ENCODE measurements around the gene BAAT. TPM values are rescaled to one million over a fixed set of nuclear protein-coding genes. Genes with fewer than 3 reads are reported as not detected.

The BAAT gene
- total and polyA plus RNA-seq, 2 donors = 0.09 to 0.11 TPM

DNA sequence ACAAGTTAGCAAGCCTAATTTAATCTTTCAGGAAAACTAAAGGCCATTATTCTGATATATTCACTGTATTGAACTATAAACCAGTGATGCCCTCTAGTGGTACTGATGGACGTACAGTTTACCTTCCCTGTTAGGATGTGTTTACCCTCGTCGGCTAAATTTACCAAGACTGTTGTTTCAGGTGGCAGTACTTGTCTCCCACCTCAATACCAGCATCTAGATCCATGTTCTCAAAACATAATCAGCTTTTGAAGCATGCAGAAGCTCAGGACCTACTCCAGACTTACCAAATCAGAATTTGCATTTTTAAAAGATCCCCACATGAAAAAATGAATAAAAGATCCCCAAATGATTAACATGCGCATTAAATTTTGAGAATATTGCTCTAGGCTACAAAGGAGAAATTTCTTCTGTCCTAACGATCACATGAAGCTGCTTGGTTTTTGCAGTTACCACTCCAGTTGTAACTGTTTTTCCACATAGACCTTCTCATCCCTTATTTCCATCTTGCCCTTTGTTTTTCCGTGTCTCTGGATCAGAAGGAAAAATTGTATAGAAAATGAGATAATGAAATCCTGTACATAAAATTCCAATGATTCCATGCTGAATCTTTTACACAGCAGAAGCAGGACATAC is 3.2 kb upstream of the BAAT start:
- WGBS = 75% methylated on average over 6 of the region's 6 CpGs

DNA sequence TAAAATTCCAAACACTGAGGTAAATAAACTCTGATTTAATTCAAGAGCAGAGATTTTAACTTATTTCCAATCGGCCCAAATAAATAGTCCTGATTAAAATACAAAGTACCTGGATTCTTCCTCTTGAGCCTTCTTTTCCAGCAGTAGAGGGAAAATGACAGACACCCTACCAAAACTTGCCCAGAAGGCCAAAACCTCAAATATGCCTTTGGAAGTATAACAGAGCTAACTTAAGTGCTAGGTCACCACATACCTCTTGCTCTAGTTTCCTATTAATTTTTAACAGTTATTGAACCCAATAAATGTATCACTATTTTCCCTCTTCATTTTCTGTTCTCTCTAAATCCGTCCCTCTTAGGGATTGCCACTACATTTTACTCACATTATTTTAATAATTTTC is 1.4 kb downstream of the BAAT start:
- no peak overlapping the region for H3K27ac ChIP-seq (ENCODE audit: low read depth in 1 of 2, low read length in 1 of 2)
- no peaks in the 10 kb centered on the region for H3K4me1 ChIP-seq (ENCODE audit: control insufficient read depth in 2 of 2, insufficient read depth in 2 of 2, low read length in 2 of 2)
- H3K9me3 ChIP-seq (ENCODE audit: control insufficient read depth in 2 of 2, insufficient read depth in 1 of 2, low read length in 1 of 2) = no peaks in the 10 kb centered on the region
- peaks cover 0 to 4% of the 10 kb centered on the region in 2 donors for H3K36me3 ChIP-seq (ENCODE audit: control insufficient read depth in 2 of 2, insufficient read depth in 2 of 2, low read length in 1 of 2)
- no peak for DNase-seq (ENCODE audit: low read depth in 6 of 9, low spot score in 9 of 9)
- no peak overlapping the region for H3K4me3 ChIP-seq (ENCODE audit: low read length in 2 of 2)
- H3K27me3 ChIP-seq (ENCODE audit: control insufficient read depth in 2 of 2, insufficient read depth in 1 of 2, low read length in 1 of 2) = no peaks in the 10 kb centered on the region
- WGBS = 92% methylated on average over 2 of the region's 2 CpGs

More for the DNA sequence above, 3.2 kb upstream of the BAAT start:
- Histone ChIP-seq H3K4me1 (ENCODE audit: control insufficient read depth in 2 of 2, insufficient read depth in 2 of 2, low read length in 2 of 2) (no peaks in the 10 kb centered on the region), H3K36me3 (ENCODE audit: control insufficient read depth in 2 of 2, insufficient read depth in 2 of 2, low read length in 1 of 2) (peaks cover 7 to 21% of the 10 kb centered on the region in 2 donors), H3K27me3 (ENCODE audit: control insufficient read depth in 2 of 2, insufficient read depth in 1 of 2, low read length in 1 of 2) (no peaks in the 10 kb centered on the region), H3K9me3 (ENCODE audit: control insufficient read depth in 2 of 2, insufficient read depth in 1 of 2, low read length in 1 of 2) (no peaks in the 10 kb centered on the region), H3K4me3 (ENCODE audit: low read length in 2 of 2) (no peak overlapping the region), H3K27ac (ENCODE audit: low read depth in 1 of 2, low read length in 1 of 2) (no peak overlapping the region)
- peak in 1 of 9 donors; percentile 33 for DNase-seq (ENCODE audit: low read depth in 6 of 9, low spot score in 9 of 9)

DNA sequence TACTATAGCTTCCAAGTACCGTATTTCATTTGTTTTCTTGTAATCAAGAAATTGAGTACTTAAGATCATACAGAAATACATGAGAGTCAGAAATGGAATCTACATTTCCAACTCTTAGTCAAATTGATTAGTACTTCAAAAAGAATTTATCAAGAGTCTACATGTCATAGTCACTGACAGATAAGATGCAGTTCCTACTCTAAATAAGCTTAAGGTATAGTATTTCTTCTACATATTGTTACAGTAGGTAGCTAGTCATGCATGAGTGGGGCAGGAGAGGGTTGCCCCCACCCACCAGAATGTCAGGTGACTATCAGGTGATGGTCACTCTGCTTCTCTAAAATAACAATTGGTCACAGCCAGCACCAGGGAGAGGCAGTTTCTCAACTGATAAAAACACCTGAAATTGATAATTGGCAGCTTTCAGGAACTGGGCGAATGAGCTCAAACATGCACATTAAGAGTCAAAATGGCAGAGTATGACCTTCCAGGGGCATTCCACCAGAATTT is 2.9 kb downstream of the BAAT start:
- Histone ChIP-seq H3K27me3 (ENCODE audit: control insufficient read depth in 2 of 2, insufficient read depth in 1 of 2, low read length in 1 of 2) (no peaks in the 10 kb centered on the region), H3K4me3 (ENCODE audit: low read length in 2 of 2) (no peak overlapping the region), H3K9me3 (ENCODE audit: control insufficient read depth in 2 of 2, insufficient read depth in 1 of 2, low read length in 1 of 2) (no peaks in the 10 kb centered on the region), H3K4me1 (ENCODE audit: control insufficient read depth in 2 of 2, insufficient read depth in 2 of 2, low read length in 2 of 2) (no peaks in the 10 kb centered on the region), H3K36me3 (ENCODE audit: control insufficient read depth in 2 of 2, insufficient read depth in 2 of 2, low read length in 1 of 2) (no peaks in the 10 kb centered on the region), H3K27ac (ENCODE audit: low read depth in 1 of 2, low read length in 1 of 2) (no peak overlapping the region)
- 94% methylated on average over 2 of the region's 2 CpGs for WGBS
- DNase-seq (ENCODE audit: low read depth in 6 of 9, low spot score in 9 of 9) = no peak

DNA sequence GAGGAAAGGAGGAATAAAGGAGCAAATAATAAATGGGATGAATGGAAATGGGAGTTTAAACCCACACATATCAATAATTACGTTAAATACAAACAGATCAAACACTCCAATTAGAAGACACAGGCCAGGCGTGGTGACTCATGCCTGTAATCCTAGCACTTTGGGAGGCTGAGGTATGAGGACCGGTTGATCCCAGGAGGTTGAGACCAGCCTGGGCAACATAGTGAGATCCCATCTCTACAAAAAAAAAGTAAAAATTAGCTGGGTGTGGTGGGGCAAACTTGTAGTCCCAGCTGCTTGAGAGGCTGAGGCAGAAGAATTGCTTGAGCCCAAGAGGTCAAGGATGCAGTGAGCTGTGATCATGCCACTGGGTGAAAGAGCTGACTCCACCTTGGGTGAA is 3.7 kb downstream of the BAAT start:
- H3K27me3 ChIP-seq (ENCODE audit: control insufficient read depth in 2 of 2, insufficient read depth in 1 of 2, low read length in 1 of 2) = no peaks in the 10 kb centered on the region
- H3K9me3 ChIP-seq (ENCODE audit: control insufficient read depth in 2 of 2, insufficient read depth in 1 of 2, low read length in 1 of 2) = no peaks in the 10 kb centered on the region
- no peak overlapping the region for H3K27ac ChIP-seq (ENCODE audit: low read depth in 1 of 2, low read length in 1 of 2)
- no peaks in the 10 kb centered on the region for H3K4me1 ChIP-seq (ENCODE audit: control insufficient read depth in 2 of 2, insufficient read depth in 2 of 2, low read length in 2 of 2)
- WGBS = 98% methylated on average over 3 of the region's 3 CpGs
- no peak overlapping the region for H3K4me3 ChIP-seq (ENCODE audit: low read length in 2 of 2)
- no peak for DNase-seq (ENCODE audit: low read depth in 6 of 9, low spot score in 9 of 9)
- no peaks in the 10 kb centered on the region for H3K36me3 ChIP-seq (ENCODE audit: control insufficient read depth in 2 of 2, insufficient read depth in 2 of 2, low read length in 1 of 2)

DNA sequence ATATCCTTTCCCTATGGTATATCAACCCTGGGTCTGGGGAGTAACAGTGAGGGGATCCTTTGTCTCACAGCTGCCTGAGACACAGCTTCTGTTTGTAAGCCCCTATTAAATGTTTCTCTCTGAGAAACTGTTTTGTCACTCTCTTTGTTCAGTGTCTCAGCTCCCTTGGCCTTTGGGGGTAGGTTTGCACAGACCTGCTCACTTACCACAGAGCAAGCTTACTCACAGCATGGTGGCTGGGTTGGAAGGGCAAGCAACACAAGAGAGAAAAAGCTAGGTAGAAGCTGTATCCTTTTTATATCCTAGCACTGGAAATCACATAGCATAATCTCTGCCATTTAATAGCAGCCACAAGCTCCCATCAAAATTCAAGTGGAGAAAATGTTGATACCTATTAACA is 4.5 kb downstream of the BAAT start:
- Histone ChIP-seq H3K9me3 (ENCODE audit: control insufficient read depth in 2 of 2, insufficient read depth in 1 of 2, low read length in 1 of 2) (no peaks in the 10 kb centered on the region), H3K27me3 (ENCODE audit: control insufficient read depth in 2 of 2, insufficient read depth in 1 of 2, low read length in 1 of 2) (no peaks in the 10 kb centered on the region), H3K4me3 (ENCODE audit: low read length in 2 of 2) (no peak overlapping the region), H3K4me1 (ENCODE audit: control insufficient read depth in 2 of 2, insufficient read depth in 2 of 2, low read length in 2 of 2) (no peaks in the 10 kb centered on the region), H3K36me3 (ENCODE audit: control insufficient read depth in 2 of 2, insufficient read depth in 2 of 2, low read length in 1 of 2) (no peaks in the 10 kb centered on the region), H3K27ac (ENCODE audit: low read depth in 1 of 2, low read length in 1 of 2) (no peak overlapping the region)
- DNase-seq (ENCODE audit: low read depth in 6 of 9, low spot score in 9 of 9) = no peak

DNA sequence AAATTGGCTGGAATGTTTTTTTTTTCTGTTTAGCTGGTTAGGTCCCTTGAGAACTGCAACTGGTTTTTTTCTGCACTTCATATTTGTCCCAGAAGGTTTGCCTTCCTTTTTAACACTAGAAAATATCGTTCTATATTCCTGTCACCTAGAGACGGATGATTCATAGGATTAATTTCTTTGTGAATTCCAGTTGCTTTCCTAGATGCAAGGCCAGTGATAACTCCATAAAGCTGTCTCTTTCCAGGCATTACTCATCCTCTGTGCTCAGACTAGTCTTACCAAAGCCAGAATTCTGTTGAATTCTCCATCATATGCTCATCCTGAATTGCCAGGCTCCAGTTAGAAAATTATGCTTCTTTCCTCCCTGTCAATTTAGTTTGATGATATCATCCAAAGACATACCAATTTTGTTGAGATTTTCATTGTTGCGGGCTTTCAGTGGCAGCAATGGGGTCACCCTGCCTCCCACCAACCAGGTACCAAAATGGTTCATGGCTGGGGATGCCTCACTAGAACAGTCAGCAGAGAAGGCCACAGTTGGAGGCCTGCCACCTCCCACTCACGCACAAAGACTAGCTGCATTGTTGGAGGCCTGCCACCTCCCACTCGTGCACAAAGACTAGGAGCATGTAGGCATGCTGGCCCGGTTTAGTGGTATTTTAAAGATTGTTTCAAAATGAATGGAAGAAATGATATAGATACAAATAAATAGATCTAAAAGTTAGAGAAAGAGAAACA is 8.5 kb downstream of the BAAT start:
- 94% methylated on average over 6 of the region's 6 CpGs for WGBS
- no peaks in the 10 kb centered on the region for H3K27me3 ChIP-seq (ENCODE audit: control insufficient read depth in 2 of 2, insufficient read depth in 1 of 2, low read length in 1 of 2)
- no peak overlapping the region for H3K4me3 ChIP-seq (ENCODE audit: low read length in 2 of 2)
- no peaks in the 10 kb centered on the region for H3K9me3 ChIP-seq (ENCODE audit: control insufficient read depth in 2 of 2, insufficient read depth in 1 of 2, low read length in 1 of 2)
- no peak overlapping the region for H3K27ac ChIP-seq (ENCODE audit: low read depth in 1 of 2, low read length in 1 of 2)
- DNase-seq (ENCODE audit: low read depth in 6 of 9, low spot score in 9 of 9) = no peak
- no peaks in the 10 kb centered on the region for H3K4me1 ChIP-seq (ENCODE audit: control insufficient read depth in 2 of 2, insufficient read depth in 2 of 2, low read length in 2 of 2)
- H3K36me3 ChIP-seq (ENCODE audit: control insufficient read depth in 2 of 2, insufficient read depth in 2 of 2, low read length in 1 of 2) = no peaks in the 10 kb centered on the region

DNA sequence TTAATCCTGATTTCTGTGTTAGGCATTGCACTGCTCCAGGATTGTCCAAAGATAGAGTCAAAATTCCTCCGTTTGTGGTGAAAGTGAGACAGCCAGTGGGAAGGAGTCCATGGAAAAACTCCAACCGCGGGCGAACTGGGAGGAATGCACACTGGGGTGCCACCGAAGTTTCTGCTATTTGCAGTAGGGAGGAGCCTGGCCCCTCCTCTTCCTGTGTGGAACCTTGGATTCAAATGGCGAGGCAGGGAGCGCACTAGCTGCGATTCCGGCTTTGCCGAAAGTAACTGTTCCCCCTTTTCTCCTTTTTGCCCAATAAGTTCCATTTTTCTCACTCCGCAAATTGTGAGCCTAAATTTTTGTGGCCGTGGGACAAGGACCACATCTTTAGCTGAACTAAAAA is 9.3 kb downstream of the BAAT start:
- H3K36me3 ChIP-seq (ENCODE audit: control insufficient read depth in 2 of 2, insufficient read depth in 2 of 2, low read length in 1 of 2) = no peaks in the 10 kb centered on the region
- WGBS = 94% methylated on average over 12 of the region's 12 CpGs
- no peaks in the 10 kb centered on the region for H3K4me1 ChIP-seq (ENCODE audit: control insufficient read depth in 2 of 2, insufficient read depth in 2 of 2, low read length in 2 of 2)
- DNase-seq (ENCODE audit: low read depth in 6 of 9, low spot score in 9 of 9) = no peak
- no peaks in the 10 kb centered on the region for H3K27me3 ChIP-seq (ENCODE audit: control insufficient read depth in 2 of 2, insufficient read depth in 1 of 2, low read length in 1 of 2)
- no peaks in the 10 kb centered on the region for H3K9me3 ChIP-seq (ENCODE audit: control insufficient read depth in 2 of 2, insufficient read depth in 1 of 2, low read length in 1 of 2)
- no peak overlapping the region for H3K4me3 ChIP-seq (ENCODE audit: low read length in 2 of 2)
- H3K27ac ChIP-seq (ENCODE audit: low read depth in 1 of 2, low read length in 1 of 2) = no peak overlapping the region

DNA sequence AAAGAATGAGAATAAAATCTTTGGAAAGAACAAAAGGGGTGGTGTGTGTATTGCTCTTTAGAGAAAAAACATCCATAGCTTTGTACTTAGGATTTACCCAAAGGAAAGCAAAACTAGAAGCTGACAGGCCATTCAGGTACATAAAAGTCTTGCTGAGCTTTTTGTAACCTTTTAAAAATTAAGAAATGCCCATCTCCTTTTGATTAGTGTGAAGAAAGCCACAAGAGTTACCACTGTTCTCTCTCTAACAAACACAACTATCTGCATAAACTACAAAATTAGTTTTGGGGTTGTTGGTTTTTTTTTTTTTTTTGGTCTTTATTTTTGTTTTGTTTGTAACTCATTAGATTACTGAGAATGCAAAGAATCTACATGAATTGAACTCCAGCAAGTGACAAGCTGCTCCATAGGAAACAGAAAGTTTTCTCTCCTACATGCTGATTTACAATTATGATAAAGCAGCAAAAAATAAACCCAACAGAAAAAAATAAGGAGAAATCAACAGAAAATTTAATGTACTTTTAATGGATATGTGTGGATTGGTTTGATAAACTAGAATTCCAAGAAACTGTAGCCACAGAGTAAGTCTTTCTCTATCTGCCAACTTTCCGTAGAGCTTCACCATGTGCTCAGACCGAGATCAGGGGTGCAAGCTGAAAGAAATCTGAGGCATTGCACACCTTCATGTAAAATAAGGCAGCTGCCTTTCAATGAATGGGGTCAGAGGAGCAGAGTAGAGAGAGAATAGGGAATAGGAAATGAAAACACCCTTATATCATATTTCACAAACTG is 12.3 kb downstream of the BAAT start:
- Histone ChIP-seq H3K4me1 (ENCODE audit: control insufficient read depth in 2 of 2, insufficient read depth in 2 of 2, low read length in 2 of 2) (no peaks in the 10 kb centered on the region), H3K36me3 (ENCODE audit: control insufficient read depth in 2 of 2, insufficient read depth in 2 of 2, low read length in 1 of 2) (no peaks in the 10 kb centered on the region), H3K27ac (ENCODE audit: low read depth in 1 of 2, low read length in 1 of 2) (no peak overlapping the region), H3K27me3 (ENCODE audit: control insufficient read depth in 2 of 2, insufficient read depth in 1 of 2, low read length in 1 of 2) (no peaks in the 10 kb centered on the region), H3K4me3 (ENCODE audit: low read length in 2 of 2) (no peak overlapping the region), H3K9me3 (ENCODE audit: control insufficient read depth in 2 of 2, insufficient read depth in 1 of 2, low read length in 1 of 2) (no peaks in the 10 kb centered on the region)
- no peak for DNase-seq (ENCODE audit: low read depth in 6 of 9, low spot score in 9 of 9)
- WGBS = 82% methylated on average over 2 of the region's 2 CpGs

DNA sequence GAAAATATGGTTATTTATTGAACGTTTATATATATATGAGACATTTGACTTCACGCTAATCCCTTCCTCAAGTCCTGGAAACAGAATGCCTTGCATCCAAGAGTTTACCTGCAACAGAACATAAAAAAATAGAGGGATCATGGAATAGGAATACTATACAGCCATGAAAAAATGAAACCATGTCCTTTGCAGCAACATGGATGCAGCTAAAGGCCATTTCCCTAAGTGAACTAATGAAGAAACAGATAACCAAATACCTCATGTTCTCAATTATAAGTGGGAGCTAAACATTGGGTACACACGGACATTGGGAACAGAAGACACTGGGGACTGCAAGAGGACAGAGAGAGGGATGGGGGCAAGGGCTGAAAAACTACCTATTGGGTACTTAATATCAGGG is 13.0 kb downstream of the BAAT start:
- no peaks in the 10 kb centered on the region for H3K27me3 ChIP-seq (ENCODE audit: control insufficient read depth in 2 of 2, insufficient read depth in 1 of 2, low read length in 1 of 2)
- no peak for DNase-seq (ENCODE audit: low read depth in 6 of 9, low spot score in 9 of 9)
- H3K4me3 ChIP-seq (ENCODE audit: low read length in 2 of 2) = no peak overlapping the region
- H3K9me3 ChIP-seq (ENCODE audit: control insufficient read depth in 2 of 2, insufficient read depth in 1 of 2, low read length in 1 of 2) = no peaks in the 10 kb centered on the region
- WGBS = 97% methylated on average over 3 of the region's 3 CpGs
- H3K4me1 ChIP-seq (ENCODE audit: control insufficient read depth in 2 of 2, insufficient read depth in 2 of 2, low read length in 2 of 2) = no peaks in the 10 kb centered on the region
- H3K27ac ChIP-seq (ENCODE audit: low read depth in 1 of 2, low read length in 1 of 2) = no peak overlapping the region
- no peaks in the 10 kb centered on the region for H3K36me3 ChIP-seq (ENCODE audit: control insufficient read depth in 2 of 2, insufficient read depth in 2 of 2, low read length in 1 of 2)
